OCI-LY1 (cell line): ENCODE results near the gene KPNA5.

Experiments used
- H2AFZ ChIP-seq: fragments of 200-600 bp; sonication (generic), shearing (Covaris generic); 2 replicates; pipeline ENCODE4 v1.6.0; 2014; ENCODE audit warnings: antibody characterized with exemption, mild to moderate bottlenecking, low read length
- H3F3A ChIP-seq: fragments of 200-600 bp; sonication (generic), shearing (Covaris generic); 2 replicates; pipeline ENCODE4 v1.6.0; 2014; ENCODE audit warnings: mild to moderate bottlenecking, antibody characterized with exemption, low read length, moderate library complexity; ENCODE audit not compliant: insufficient read depth
- H3K27ac ChIP-seq: fragments of 200-600 bp; sonication (generic); 2 replicates; pipeline ENCODE4 v1.5.1; 2014; ENCODE audit warnings: low read length, mixed run types, mild to moderate bottlenecking, low read depth; ENCODE audit not compliant: poor library complexity, severe bottlenecking
- H3K27me3 ChIP-seq: fragments of 200-600 bp; sonication (generic); 2 replicates; pipeline ENCODE4 v1.6.0; 2014; ENCODE audit warnings: antibody characterized with exemption, mild to moderate bottlenecking, low read length, moderate library complexity; ENCODE audit not compliant: insufficient read depth
- H3K36me3 ChIP-seq: fragments of 200-600 bp; sonication (generic); 2 replicates; pipeline ENCODE4 v1.6.1; 2014; ENCODE audit warnings: mild to moderate bottlenecking, antibody characterized with exemption, low read length, moderate library complexity, mixed read lengths; ENCODE audit not compliant: insufficient read depth
- H3K4me1 ChIP-seq: fragments of 200-600 bp; sonication (generic); 2 replicates; pipeline ENCODE4 v1.5.1; 2014; ENCODE audit warnings: mild to moderate bottlenecking, low read length, moderate library complexity; ENCODE audit not compliant: insufficient read depth, severe bottlenecking
- H3K4me2 ChIP-seq: fragments of 200-600 bp; sonication (generic), shearing (Covaris generic); 2 replicates; pipeline ENCODE4 v1.6.1; 2014; ENCODE audit warnings: low read length
- H3K4me3 ChIP-seq: fragments of 200-600 bp; sonication (generic); 2 replicates; pipeline ENCODE4 v1.5.1; 2014; ENCODE audit warnings: low read length, low read depth, mild to moderate bottlenecking, mixed read lengths; ENCODE audit not compliant: poor library complexity, severe bottlenecking
- H3K79me2 ChIP-seq: fragments of 200-600 bp; shearing (Covaris generic); 2 replicates; pipeline ENCODE4 v1.6.1; 2016; ENCODE audit warnings: mixed run types, low read length, mixed read lengths; ENCODE audit not compliant: insufficient read depth
- H3K9ac ChIP-seq: fragments of 200-600 bp; sonication (generic), shearing (Covaris generic); 2 replicates; pipeline ENCODE4 v1.6.1; 2014; ENCODE audit warnings: mild to moderate bottlenecking, low read length, mixed read lengths
- H3K9me2 ChIP-seq: fragments of 200-600 bp; sonication (generic), shearing (Covaris generic); 2 replicates; pipeline ENCODE4 v1.6.1; 2014; ENCODE audit warnings: low read depth, mild to moderate bottlenecking, low read length, mixed read lengths
- H3K9me3 ChIP-seq: fragments of 200-600 bp; shearing (Covaris generic); 2 replicates; pipeline ENCODE4 v1.6.1; 2014; ENCODE audit warnings: low read length, mixed read lengths
- H4K20me1 ChIP-seq: fragments of 200-600 bp; sonication (generic), shearing (Covaris generic); 2 replicates; pipeline ENCODE4 v1.6.0; 2016; ENCODE audit warnings: mild to moderate bottlenecking, low read length; ENCODE audit not compliant: insufficient read depth
- CTCF ChIP-seq: fragments of 200-600 bp; sonication (generic), shearing (Covaris generic); IDR thresholded peaks from 2 replicates; pipeline ENCODE4 v1.5.1; 2017; ENCODE audit warnings: mild to moderate bottlenecking, antibody characterized with exemption, low read length, moderate library complexity, mixed read lengths
- EZH2 ChIP-seq: fragments of 200-600 bp; sonication (generic), shearing (Covaris generic); IDR thresholded peaks from 2 replicates; pipeline ENCODE4 v1.8.0; 2017; ENCODE audit warnings: borderline replicate concordance, mixed run types, mild to moderate bottlenecking, antibody characterized with exemption, low read length, moderate library complexity, mixed read lengths

Gene KPNA5

GRCh38 chr6:116763048-116763447, 82.0 kb downstream of the KPNA5 start:
- Histone ChIP-seq H3K79me2 (no peaks in the 10 kb centered on the region), H2AFZ (no peak overlapping the region), H3K4me2 (no peak overlapping the region), H3K9ac (no peak overlapping the region), H3K4me3 (no peak overlapping the region), H3K27ac (no peak overlapping the region), H4K20me1 (no peaks in the 10 kb centered on the region), H3K4me1 (no peaks in the 10 kb centered on the region), H3K9me2 (no peaks in the 10 kb centered on the region), H3K27me3 (no peaks in the 10 kb centered on the region), H3K9me3 (no peaks in the 10 kb centered on the region), H3F3A (no peaks in the 10 kb centered on the region), H3K36me3 (no peaks in the 10 kb centered on the region)
- no peak for TF ChIP-seq CTCF
- no peak for TF ChIP-seq EZH2

- H3K27me3 ChIP-seq: no peaks in the 10 kb centered on the region
- no peaks in the 10 kb centered on the region for H3K9me3 ChIP-seq
- no peaks in the 10 kb centered on the region for H3K4me1 ChIP-seq
- H3K36me3 ChIP-seq: no peaks in the 10 kb centered on the region
- H3F3A ChIP-seq: no peaks in the 10 kb centered on the region
- H3K4me3 ChIP-seq: no peak overlapping the region
- H3K9me2 ChIP-seq: no peaks in the 10 kb centered on the region
- no peaks in the 10 kb centered on the region for H4K20me1 ChIP-seq
- no peak overlapping the region for H3K4me2 ChIP-seq
- TF ChIP-seq EZH2: no peak
- H2AFZ ChIP-seq: no peak overlapping the region
- H3K9ac ChIP-seq: no peak overlapping the region
- no peak overlapping the region for H3K27ac ChIP-seq
- no peaks in the 10 kb centered on the region for H3K79me2 ChIP-seq
Observed at GRCh38 chr6:116763906-116764628, 83.1 kb downstream of the KPNA5 start.

GRCh38 chr6:116764629-116764960, 83.6 kb downstream of the KPNA5 start:
- Histone ChIP-seq H3K9ac (no peak overlapping the region), H3K4me2 (no peak overlapping the region), H3K4me3 (no peak overlapping the region), H3K9me3 (no peaks in the 10 kb centered on the region), H3K4me1 (no peaks in the 10 kb centered on the region), H3K79me2 (no peaks in the 10 kb centered on the region), H3K27me3 (no peaks in the 10 kb centered on the region), H3F3A (no peaks in the 10 kb centered on the region), H4K20me1 (no peaks in the 10 kb centered on the region), H3K27ac (no peak overlapping the region), H3K9me2 (no peaks in the 10 kb centered on the region), H3K36me3 (no peaks in the 10 kb centered on the region), H2AFZ (no peak overlapping the region)
- TF ChIP-seq CTCF: no peak
- no peak for TF ChIP-seq EZH2
